Measurements from ENCODE around the gene ARL8A.

DNA sequence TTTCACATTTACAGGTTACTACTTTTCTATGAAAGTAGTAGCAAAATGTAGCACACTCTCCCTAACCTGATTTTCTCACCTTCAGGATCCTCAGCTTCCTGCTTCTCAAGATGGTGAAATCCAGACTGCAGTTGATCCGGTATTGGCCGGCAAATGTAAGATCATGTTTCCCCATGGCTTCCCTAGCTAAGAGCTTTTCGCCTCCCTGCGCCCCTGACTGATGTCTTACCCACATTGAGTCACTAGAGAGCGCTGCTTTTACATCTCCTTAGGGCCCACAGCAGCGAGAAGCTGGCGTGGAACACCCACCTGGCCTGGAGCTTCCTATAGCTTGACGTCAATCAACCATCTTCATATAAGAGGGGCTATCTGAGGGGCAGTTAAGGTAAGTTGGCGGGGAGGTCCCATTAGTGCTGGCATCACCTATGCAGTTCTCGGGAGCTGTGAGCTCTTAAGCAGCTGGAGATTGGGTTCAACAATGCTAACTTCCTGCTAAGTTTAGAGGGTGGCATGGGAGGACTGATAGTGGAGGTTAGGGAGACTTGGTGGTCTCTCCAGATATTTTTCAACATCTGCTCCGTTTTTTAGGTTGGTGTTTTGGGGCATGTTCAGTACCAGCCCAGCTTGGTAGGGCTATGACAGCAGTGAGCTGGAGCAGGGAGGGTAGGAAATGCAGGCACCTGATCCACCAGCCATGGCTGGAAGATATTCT is 10.4 kb upstream of the ARL8A start:
- TF ChIP-seq POLR2A (IDR thresholded peaks at IDR 0.05; ENCODE audit: low read length) (no peak), GATA1 (IDR thresholded peaks at IDR 0.05; ENCODE audit: low read depth, low read length) (no peak)

Data from erythroblast (primary cell).